GM19397 (cell line): ENCODE results near the gene KMT2C.

Experiments used
- ATAC-seq: cut with Tn5 transposase; IDR thresholded peaks from one replicate; pipeline ENCODE4 v1.9.1; 2021; ENCODE audit warnings: mild to moderate bottlenecking, moderate library complexity; ENCODE audit not compliant: unreplicated experiment

Gene KMT2C

GRCh38 chr7:152121432-152121831 is 314.4 kb downstream of the KMT2C start:
- ATAC-seq, result no peak

- no peak for ATAC-seq
These were observed 315.0 kb downstream of the KMT2C start for GRCh38 chr7:152120776-152121175.

- ATAC-seq, result no peak
These were observed 315.6 kb downstream of the KMT2C start for GRCh38 chr7:152120210-152120609.

- ATAC-seq, result no peak
These were observed 318.4 kb downstream of the KMT2C start for GRCh38 chr7:152117356-152117755.

- no peak for ATAC-seq
These were observed 320.6 kb downstream of the KMT2C start for GRCh38 chr7:152115021-152115718.

- ATAC-seq, result no peak
These were observed 323.0 kb downstream of the KMT2C start for GRCh38 chr7:152112829-152113228.

GRCh38 chr7:152108359-152108758 is 327.4 kb downstream of the KMT2C start:
- ATAC-seq, result no peak

- ATAC-seq, result no peak
These were observed 327.9 kb downstream of the KMT2C start for GRCh38 chr7:152107945-152108344.

GRCh38 chr7:152106990-152107389 is 328.8 kb downstream of the KMT2C start:
- no peak for ATAC-seq

- no peak for ATAC-seq
These were observed 330.6 kb downstream of the KMT2C start for GRCh38 chr7:152105205-152105604.

GRCh38 chr7:152103691-152104090 is 332.1 kb downstream of the KMT2C start:
- ATAC-seq, result no peak

GRCh38 chr7:152103066-152103465 is 332.7 kb downstream of the KMT2C start:
- ATAC-seq, result no peak

GRCh38 chr7:152097330-152097729 is 338.5 kb downstream of the KMT2C start:
- ATAC-seq, result no peak

- ATAC-seq, result no peak
These were observed 340.0 kb downstream of the KMT2C start for GRCh38 chr7:152095771-152096170.

- ATAC-seq, result no peak
These were observed 342.1 kb downstream of the KMT2C start for GRCh38 chr7:152093717-152094116.

GRCh38 chr7:152090747-152091146 is 345.1 kb downstream of the KMT2C start:
- ATAC-seq, result no peak

GRCh38 chr7:152089183-152089582 is 346.6 kb downstream of the KMT2C start:
- no peak for ATAC-seq

- no peak for ATAC-seq
These were observed 349.3 kb downstream of the KMT2C start for GRCh38 chr7:152086513-152086912.

- ATAC-seq, result no peak
These were observed 350.7 kb downstream of the KMT2C start for GRCh38 chr7:152085131-152085530.
